Measurements from ENCODE around the gene CAPN2.

DNA sequence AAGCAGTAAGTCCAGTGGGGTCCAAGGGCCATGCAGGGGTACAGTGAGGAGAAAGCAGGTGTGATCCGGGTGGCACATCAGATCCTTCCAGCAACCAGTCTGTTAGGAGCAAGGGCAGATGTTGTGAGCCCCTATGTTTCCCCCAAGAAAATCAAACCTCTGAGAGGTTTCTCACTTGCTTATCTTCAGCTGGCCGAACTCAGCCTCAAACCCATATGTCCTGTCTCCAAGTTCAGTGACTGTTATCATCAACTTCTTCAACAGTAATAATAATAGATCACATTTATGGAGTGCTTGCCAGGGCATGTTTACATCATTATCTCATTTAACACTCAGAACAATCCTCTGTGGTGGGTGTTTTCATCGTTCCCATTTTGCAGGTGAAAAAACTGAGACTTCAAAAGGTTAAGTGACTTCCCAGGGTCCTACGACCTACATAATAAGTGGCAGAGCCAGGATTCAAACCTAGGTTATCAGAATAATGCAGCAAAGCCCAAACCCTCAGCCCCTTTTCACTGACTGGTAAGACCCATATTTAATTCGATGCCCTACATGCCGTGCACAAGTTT is 3.3 kb downstream of the CAPN2 start:
- TF ChIP-seq, protein P1, sequence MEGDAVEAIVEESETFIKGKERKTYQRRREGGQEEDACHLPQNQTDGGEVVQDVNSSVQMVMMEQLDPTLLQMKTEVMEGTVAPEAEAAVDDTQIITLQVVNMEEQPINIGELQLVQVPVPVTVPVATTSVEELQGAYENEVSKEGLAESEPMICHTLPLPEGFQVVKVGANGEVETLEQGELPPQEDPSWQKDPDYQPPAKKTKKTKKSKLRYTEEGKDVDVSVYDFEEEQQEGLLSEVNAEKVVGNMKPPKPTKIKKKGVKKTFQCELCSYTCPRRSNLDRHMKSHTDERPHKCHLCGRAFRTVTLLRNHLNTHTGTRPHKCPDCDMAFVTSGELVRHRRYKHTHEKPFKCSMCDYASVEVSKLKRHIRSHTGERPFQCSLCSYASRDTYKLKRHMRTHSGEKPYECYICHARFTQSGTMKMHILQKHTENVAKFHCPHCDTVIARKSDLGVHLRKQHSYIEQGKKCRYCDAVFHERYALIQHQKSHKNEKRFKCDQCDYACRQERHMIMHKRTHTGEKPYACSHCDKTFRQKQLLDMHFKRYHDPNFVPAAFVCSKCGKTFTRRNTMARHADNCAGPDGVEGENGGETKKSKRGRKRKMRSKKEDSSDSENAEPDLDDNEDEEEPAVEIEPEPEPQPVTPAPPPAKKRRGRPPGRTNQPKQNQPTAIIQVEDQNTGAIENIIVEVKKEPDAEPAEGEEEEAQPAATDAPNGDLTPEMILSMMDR (IDR thresholded peaks at IDR 0.05) = no peak
- TF ChIP-seq POLR2A (IDR thresholded peaks at IDR 0.05) = no peak
